ENCODE data around the gene HOXC9. TPM values are rescaled to one million over a fixed set of nuclear protein-coding genes. Genes with fewer than 3 reads are reported as not detected.
A peak's percentile ranks its signal among the peaks of the same experiment; 100 is the strongest.

The HOXC9 gene
- total and polyA plus RNA-seq, 2 of the 8 experiments (the other 6 are each of a cell fraction or from before 2014, with no cell fraction given), result not detected

- 0 out of 2 replicates have a peak, but pooled peaks have one; percentile 13 for TF ChIP-seq BRCA1 (IDR thresholded peaks at IDR 0.05; ENCODE audit: low read depth, low read length)
- TF ChIP-seq TEAD4 (IDR thresholded peaks at IDR 0.05; ENCODE audit: low read depth, low read length), result no peak
- TF ChIP-seq CEBPB (IDR thresholded peaks at IDR 0.05; ENCODE audit: low read depth, low read length), result no peak
- TF ChIP-seq, protein P1, sequence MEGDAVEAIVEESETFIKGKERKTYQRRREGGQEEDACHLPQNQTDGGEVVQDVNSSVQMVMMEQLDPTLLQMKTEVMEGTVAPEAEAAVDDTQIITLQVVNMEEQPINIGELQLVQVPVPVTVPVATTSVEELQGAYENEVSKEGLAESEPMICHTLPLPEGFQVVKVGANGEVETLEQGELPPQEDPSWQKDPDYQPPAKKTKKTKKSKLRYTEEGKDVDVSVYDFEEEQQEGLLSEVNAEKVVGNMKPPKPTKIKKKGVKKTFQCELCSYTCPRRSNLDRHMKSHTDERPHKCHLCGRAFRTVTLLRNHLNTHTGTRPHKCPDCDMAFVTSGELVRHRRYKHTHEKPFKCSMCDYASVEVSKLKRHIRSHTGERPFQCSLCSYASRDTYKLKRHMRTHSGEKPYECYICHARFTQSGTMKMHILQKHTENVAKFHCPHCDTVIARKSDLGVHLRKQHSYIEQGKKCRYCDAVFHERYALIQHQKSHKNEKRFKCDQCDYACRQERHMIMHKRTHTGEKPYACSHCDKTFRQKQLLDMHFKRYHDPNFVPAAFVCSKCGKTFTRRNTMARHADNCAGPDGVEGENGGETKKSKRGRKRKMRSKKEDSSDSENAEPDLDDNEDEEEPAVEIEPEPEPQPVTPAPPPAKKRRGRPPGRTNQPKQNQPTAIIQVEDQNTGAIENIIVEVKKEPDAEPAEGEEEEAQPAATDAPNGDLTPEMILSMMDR (IDR thresholded peaks at IDR 0.05; ENCODE audit: control extremely low read depth in 1 of 3, insufficient read depth in 1 of 3, low read depth in 1 of 3, low read length in 3 of 3), result peak; percentile 84 to 97 (median 89)
- TF ChIP-seq NRF1 (IDR thresholded peaks at IDR 0.05; ENCODE audit: low read depth, low read length), result no peak
- peak; percentile 87 to 89 for TF ChIP-seq RAD21 (IDR thresholded peaks at IDR 0.05 in 1 of 2, conservative IDR thresholded peaks at IDR 0.05 in 1 of 2; ENCODE audit: low read depth in 2 of 2, low read length in 2 of 2)
- peak; percentile 69 for TF ChIP-seq RNF2 (IDR thresholded peaks at IDR 0.05; ENCODE audit: borderline replicate concordance, low read depth, low read length, missing control alignments, poor library complexity, severe bottlenecking)
- no peak for TF ChIP-seq PHF8 (conservative IDR thresholded peaks at IDR 0.05; ENCODE audit: low read depth, low read length)
- TF ChIP-seq JUND (IDR thresholded peaks at IDR 0.05; ENCODE audit: low read length), result peak; percentile 91
- TF ChIP-seq CHD1 (IDR thresholded peaks at IDR 0.05; ENCODE audit: low read depth, low read length), result no peak
- no peak for TF ChIP-seq KDM1A (IDR thresholded peaks at IDR 0.05; ENCODE audit: borderline replicate concordance, low read length)
- TF ChIP-seq HDAC6 (IDR thresholded peaks at IDR 0.05; ENCODE audit: low read depth, low read length), result no peak
- TF ChIP-seq RBBP5 (IDR thresholded peaks at IDR 0.05; ENCODE audit: borderline replicate concordance, low read depth, low read length), result no peak
- peak; percentile 80 for TF ChIP-seq USF2 (IDR thresholded peaks at IDR 0.05; ENCODE audit: low read length)
- peak; percentile 56 for TF ChIP-seq ATF3 (IDR thresholded peaks at IDR 0.05; ENCODE audit: insufficient read depth, low read depth, low read length)
- TF ChIP-seq NANOG (IDR thresholded peaks at IDR 0.05; ENCODE audit: insufficient read depth, low read depth, low read length, poor library complexity, severe bottlenecking), result no peak
These were observed 14.9 kb upstream of the HOXC9 start, which contains the start of gene HOXC10 (continued) for GRCh38 chr12:53984901-53985691.
